ENCODE data around the gene OCIAD2. TPM values are rescaled to one million over a fixed set of nuclear protein-coding genes. Genes with fewer than 3 reads are reported as not detected.
"Not testable (repeated sequence)": the region's sequence is repeated elsewhere in the genome, so short reads cannot be mapped to it uniquely, and the experiment has no call there.

OCIAD2 gene
- total and polyA plus RNA-seq, 4 donors, result 8.5 to 159 (median 26.5) TPM

DNA sequence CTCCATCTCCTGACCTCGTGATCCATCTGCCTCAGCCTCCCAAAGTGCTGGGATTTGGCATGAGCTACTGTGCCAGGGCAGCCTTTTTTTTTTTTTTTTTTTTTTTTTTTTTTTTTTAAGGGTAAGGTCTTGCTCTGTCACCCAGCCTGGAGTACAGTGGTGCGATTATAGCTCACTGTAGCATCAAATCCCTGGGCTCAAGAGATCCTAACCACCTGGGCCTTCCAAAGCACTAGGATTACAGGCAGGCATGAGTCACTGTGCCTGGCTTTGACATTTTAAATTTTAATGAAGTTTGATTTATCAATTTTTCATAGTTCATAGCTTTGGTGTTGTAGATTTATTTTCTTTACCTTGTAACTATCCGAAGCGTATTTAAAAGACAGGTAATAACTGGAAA is 17.8 kb upstream of the OCIAD2 start:
- Histone ChIP-seq H3K36me3 (ENCODE audit: control insufficient read depth in 4 of 4, insufficient read depth in 3 of 4, low read depth in 1 of 4, low read length in 3 of 4) (no peaks in the 10 kb centered on the region), H3K4me3 (ENCODE audit: low read depth in 1 of 3, low read length in 3 of 3) (no peak overlapping the region), H3K27me3 (ENCODE audit: control insufficient read depth in 4 of 4, insufficient read depth in 4 of 4, low read length in 3 of 4) (no peaks in the 10 kb centered on the region), H3K9me3 (ENCODE audit: control insufficient read depth in 4 of 4, low read length in 3 of 4) (no peaks in the 10 kb centered on the region), H3K27ac (ENCODE audit: low read depth in 1 of 2, low read length in 2 of 2) (no peak overlapping the region), H3K4me1 (ENCODE audit: control insufficient read depth in 4 of 4, insufficient read depth in 4 of 4, low read length in 3 of 4) (no peaks in the 10 kb centered on the region), H3K9ac (ENCODE audit: low read depth in 1 of 2, low read length in 2 of 2) (no peak overlapping the region)
- no peak for DNase-seq (ENCODE audit: low spot score)
- no peak for TF ChIP-seq HNF4G (IDR thresholded peaks at IDR 0.05)
- TF ChIP-seq RAD21 (IDR thresholded peaks at IDR 0.05), result no peak
- no peak for TF ChIP-seq EGR1 (IDR thresholded peaks at IDR 0.05; ENCODE audit: low read depth in 2 of 2)
- 94% methylated on average over 4 of the region's 4 CpGs for WGBS

DNA sequence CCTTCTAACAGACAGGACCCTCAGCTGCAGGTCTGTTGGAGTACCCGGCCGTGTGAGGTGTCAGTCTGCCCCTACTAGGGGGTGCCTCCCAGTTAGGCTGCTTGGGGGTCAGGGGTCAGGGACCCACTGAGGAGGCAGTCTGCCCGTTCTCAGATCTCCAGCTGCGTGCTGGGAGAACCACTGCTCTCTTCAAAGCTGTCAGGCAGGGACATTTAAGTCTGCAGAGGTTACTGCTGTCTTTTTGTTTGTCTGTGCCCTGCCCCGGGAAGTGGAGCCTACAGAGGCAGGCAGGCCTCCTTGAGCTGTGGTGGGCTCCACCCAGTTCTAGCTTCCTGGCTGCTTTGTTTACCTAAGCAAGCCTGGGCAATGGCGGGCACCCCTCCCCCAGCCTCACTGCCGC is 16.5 kb upstream of the OCIAD2 start:
- not testable (repeated sequence) for H3K4me1 ChIP-seq (ENCODE audit: control insufficient read depth in 4 of 4, insufficient read depth in 4 of 4, low read length in 3 of 4); H3K27ac ChIP-seq (ENCODE audit: low read depth in 1 of 2, low read length in 2 of 2); H3K9ac ChIP-seq (ENCODE audit: low read depth in 1 of 2, low read length in 2 of 2); DNase-seq (ENCODE audit: low spot score); H3K36me3 ChIP-seq (ENCODE audit: control insufficient read depth in 4 of 4, insufficient read depth in 3 of 4, low read depth in 1 of 4, low read length in 3 of 4); H3K9me3 ChIP-seq (ENCODE audit: control insufficient read depth in 4 of 4, low read length in 3 of 4); H3K27me3 ChIP-seq (ENCODE audit: control insufficient read depth in 4 of 4, insufficient read depth in 4 of 4, low read length in 3 of 4); H3K4me3 ChIP-seq (ENCODE audit: low read depth in 1 of 3, low read length in 3 of 3)
- WGBS, result 92% methylated on average over 6 of the region's 7 CpGs

GRCh38 chr4:48914311-48914710 is 7.7 kb upstream of the OCIAD2 start:
- H3K9me3 ChIP-seq (ENCODE audit: control insufficient read depth in 4 of 4, low read length in 3 of 4), result no peaks in the 10 kb centered on the region
- H3K36me3 ChIP-seq (ENCODE audit: control insufficient read depth in 4 of 4, insufficient read depth in 3 of 4, low read depth in 1 of 4, low read length in 3 of 4), result no peaks in the 10 kb centered on the region
- H3K27me3 ChIP-seq (ENCODE audit: control insufficient read depth in 4 of 4, insufficient read depth in 4 of 4, low read length in 3 of 4), result no peaks in the 10 kb centered on the region
- H3K27ac ChIP-seq (ENCODE audit: low read depth in 1 of 2, low read length in 2 of 2), result no peak overlapping the region
- TF ChIP-seq NR2F2 (IDR thresholded peaks at IDR 0.05), result no peak
- no peak for TF ChIP-seq JUND (IDR thresholded peaks at IDR 0.05)
- TF ChIP-seq RAD21 (IDR thresholded peaks at IDR 0.05), result no peak
- no peak for TF ChIP-seq HNF4G (IDR thresholded peaks at IDR 0.05)
- no peak for TF ChIP-seq FOXA2 (IDR thresholded peaks at IDR 0.05)
- TF ChIP-seq ATF3 (IDR thresholded peaks at IDR 0.05), result no peak
- TF ChIP-seq EGR1 (IDR thresholded peaks at IDR 0.05; ENCODE audit: low read depth in 2 of 2), result no peak
- TF ChIP-seq, protein P1, sequence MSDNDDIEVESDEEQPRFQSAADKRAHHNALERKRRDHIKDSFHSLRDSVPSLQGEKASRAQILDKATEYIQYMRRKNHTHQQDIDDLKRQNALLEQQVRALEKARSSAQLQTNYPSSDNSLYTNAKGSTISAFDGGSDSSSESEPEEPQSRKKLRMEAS (IDR thresholded peaks at IDR 0.05), result no peak
- TF ChIP-seq CTCF (IDR thresholded peaks at IDR 0.05; ENCODE audit: low read depth, low read length, missing input control), result no peak
- no peak for TF ChIP-seq GABPA (IDR thresholded peaks at IDR 0.05 in 1 of 2, conservative IDR thresholded peaks at IDR 0.05 in 1 of 2)
- TF ChIP-seq YY1 (IDR thresholded peaks at IDR 0.05), result no peak
- TF ChIP-seq REST (IDR thresholded peaks at IDR 0.05), result no peak
- TF ChIP-seq SP1 (IDR thresholded peaks at IDR 0.05), result no peak
- no peak for TF ChIP-seq FOXA1 (IDR thresholded peaks at IDR 0.05)
- no peak for TF ChIP-seq RXRA (IDR thresholded peaks at IDR 0.05)
- no peak overlapping the region for H3K9ac ChIP-seq (ENCODE audit: low read depth in 1 of 2, low read length in 2 of 2)
- DNase-seq (ENCODE audit: low spot score), result no peak
- H3K4me3 ChIP-seq (ENCODE audit: low read depth in 1 of 3, low read length in 3 of 3), result no peak overlapping the region
- no peaks in the 10 kb centered on the region for H3K4me1 ChIP-seq (ENCODE audit: control insufficient read depth in 4 of 4, insufficient read depth in 4 of 4, low read length in 3 of 4)
- 92% methylated on average over 3 of the region's 3 CpGs for WGBS
